Neural cell (in vitro differentiated cells): ENCODE results near the gene BNC2. TPM values are rescaled to one million over a fixed set of nuclear protein-coding genes. Genes with fewer than 3 reads are reported as not detected.

ENCODE experiments used
- H2AFZ ChIP-seq: fragments of 200-600, 300-800 bp; sonication (generic), shearing (Covaris generic); 2 replicates; pipeline ENCODE4 v1.6.0; 2014; ENCODE audit warnings: low read depth, mild to moderate bottlenecking, antibody characterized with exemption, low read length, moderate library complexity
- H3F3A ChIP-seq: fragments of 200-600 bp; shearing (Covaris generic); 2 replicates; pipeline ENCODE4 v1.6.1; 2016; ENCODE audit warnings: mild to moderate bottlenecking, moderate library complexity, mixed read lengths, antibody characterized with exemption, low read length; ENCODE audit not compliant: insufficient read depth, poor library complexity, severe bottlenecking
- H3K27ac ChIP-seq: fragments of 200-600, 300-800 bp; sonication (generic), shearing (Covaris generic); 2 replicates; pipeline ENCODE4 v1.5.1; 2014; ENCODE audit warnings: mild to moderate bottlenecking, low read length, moderate library complexity
- H3K27me3 ChIP-seq: fragments of 300-800, 200-600 bp; sonication (generic), shearing (Covaris generic); 2 replicates; pipeline ENCODE4 v1.6.0; 2014; ENCODE audit warnings: mild to moderate bottlenecking, low read depth, low read length, moderate library complexity; ENCODE audit not compliant: insufficient read depth
- H3K36me3 ChIP-seq: fragments of 300-800, 200-600 bp; sonication (generic), shearing (Covaris generic); 2 replicates; pipeline ENCODE4 v1.5.1; 2014; ENCODE audit warnings: mild to moderate bottlenecking, antibody characterized with exemption, low read length, moderate library complexity; ENCODE audit not compliant: insufficient read depth
- H3K4me2 ChIP-seq: fragments of 300-800, 200-600 bp; sonication (generic), shearing (Covaris generic); 2 replicates; pipeline ENCODE4 v1.6.0; 2014; ENCODE audit warnings: mild to moderate bottlenecking, low read length
- H3K4me3 ChIP-seq: fragments of 300-800, 200-600 bp; sonication (generic), shearing (Covaris generic); 2 replicates; pipeline ENCODE4 v1.5.1; 2014; ENCODE audit warnings: mild to moderate bottlenecking, low read length, moderate library complexity
- H3K79me2 ChIP-seq: fragments of 200-600 bp; shearing (Covaris generic); replicated peaks from 2 replicates; pipeline ENCODE4 v1.6.0; 2014; ENCODE audit warnings: mild to moderate bottlenecking, low read length, moderate library complexity; ENCODE audit not compliant: insufficient read depth
- H3K9ac ChIP-seq: fragments of 300-800, 200-600 bp; sonication (generic), shearing (Covaris generic); 2 replicates; pipeline ENCODE4 v1.6.1; 2016; ENCODE audit warnings: mild to moderate bottlenecking, low read length, mixed read lengths
- H3K9me2 ChIP-seq: fragments of 200-600 bp; shearing (Covaris generic); 2 replicates; pipeline ENCODE4 v1.6.1; 2016; ENCODE audit warnings: mild to moderate bottlenecking, low read length, mixed read lengths; ENCODE audit not compliant: insufficient read depth
- H3K9me3 ChIP-seq: fragments of 200-600, 300-800 bp; sonication (generic), shearing (Covaris generic); 2 replicates; pipeline ENCODE4 v1.6.1; 2016; ENCODE audit warnings: mild to moderate bottlenecking, mixed run types, low read length, moderate library complexity, mixed read lengths
- H4K20me1 ChIP-seq: fragments of 200-600 bp; shearing (Covaris generic); 2 replicates; pipeline ENCODE4 v1.6.1; 2016; ENCODE audit warnings: mild to moderate bottlenecking, mixed run types; ENCODE audit not compliant: insufficient read depth
- EP300 ChIP-seq: fragments of 450-650 bp; conservative IDR thresholded peaks from 2 replicates; pipeline ENCODE4 v1.6.1; 2014; ENCODE audit warnings: antibody characterized with exemption, mild to moderate bottlenecking, moderate library complexity; ENCODE audit not compliant: poor library complexity, severe bottlenecking
- EZH2 ChIP-seq: fragments of 200-600, 300-800 bp; shearing (Covaris generic), sonication (generic); IDR thresholded peaks from 2 replicates; pipeline ENCODE4 v1.6.1; 2014; ENCODE audit warnings: antibody characterized with exemption, low read length, borderline replicate concordance, mild to moderate bottlenecking; ENCODE audit not compliant: insufficient read depth, poor library complexity, severe bottlenecking
- MXI1 ChIP-seq: fragments of 450-650 bp; conservative IDR thresholded peaks from 2 replicates; pipeline ENCODE4 v1.6.1; 2014; ENCODE audit warnings: antibody characterized with exemption, mild to moderate bottlenecking; ENCODE audit not compliant: poor library complexity, severe bottlenecking
- POLR2AphosphoS5 ChIP-seq: IDR thresholded peaks from 2 replicates; pipeline ENCODE4 v1.6.1; 2012
- RAD21 ChIP-seq: fragments of 450-650 bp; conservative IDR thresholded peaks from 2 replicates; pipeline ENCODE4 v1.6.1; 2014; ENCODE audit warnings: antibody characterized with exemption, mild to moderate bottlenecking, moderate library complexity
- SMC3 ChIP-seq: fragments of 450-650 bp; conservative IDR thresholded peaks from 2 replicates; pipeline ENCODE4 v1.6.1; 2014; ENCODE audit warnings: antibody characterized with exemption, mild to moderate bottlenecking, moderate library complexity; ENCODE audit not compliant: poor library complexity
- TAF1 ChIP-seq: IDR thresholded peaks from 2 replicates; pipeline ENCODE4 v1.6.1; 2012; ENCODE audit warnings: low read depth
- polyA plus RNA-seq: library from polyadenylated mRNA; depleted of rRNA; stranded (reverse); fragments of >200 nt; gene quantifications from 2 replicates; pipeline ENCODE4 v1.2.3, GENCODE V29; 2014
- TF ChIP-seq, protein P1 (sequence below): fragments of 450-650 bp; IDR thresholded peaks from 2 replicates; pipeline ENCODE4 v1.5.1; 2014; ENCODE audit warnings: antibody characterized with exemption, mild to moderate bottlenecking, moderate library complexity; ENCODE audit not compliant: poor library complexity, severe bottlenecking
- TF ChIP-seq, protein P2 (sequence below): IDR thresholded peaks from 2 replicates; pipeline ENCODE4 v1.6.1; 2012; ENCODE audit warnings: borderline replicate concordance

Gene BNC2
- polyA plus RNA-seq, 1 donor from 2014 or later = 1.3 TPM

DNA sequence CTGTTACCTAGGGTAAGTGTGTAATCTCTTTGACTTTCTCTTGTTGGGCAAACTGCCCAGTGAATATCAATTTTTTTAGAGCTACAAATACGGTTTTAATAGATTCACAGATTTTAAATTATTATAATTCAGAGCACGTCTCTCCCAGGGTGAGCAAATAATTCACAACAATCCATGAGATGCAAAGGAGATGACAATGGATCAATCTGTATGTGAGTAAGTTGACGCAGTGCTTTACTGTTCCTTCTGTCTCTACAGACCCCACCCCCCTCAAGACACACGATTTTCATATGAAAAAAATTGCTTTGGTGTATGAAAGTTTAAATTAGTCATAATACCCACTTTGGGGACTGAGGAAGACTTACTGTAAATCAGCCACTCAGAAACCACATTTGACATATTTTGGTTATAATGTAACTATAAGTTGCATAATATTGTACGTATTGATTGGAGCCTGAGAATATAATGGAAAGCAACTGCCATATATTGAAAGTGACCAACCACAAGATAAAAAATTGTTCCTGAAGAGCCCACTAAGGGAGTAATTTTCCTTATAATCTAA is 201.7 kb downstream of the BNC2 start:
- H3K79me2 ChIP-seq = no peaks in the 10 kb centered on the region
- H3K9me2 ChIP-seq = no peaks in the 10 kb centered on the region
- H3K9me3 ChIP-seq = no peaks in the 10 kb centered on the region
- TF ChIP-seq RAD21 (no peak), EZH2 (no peak)
- no peaks in the 10 kb centered on the region for H3K36me3 ChIP-seq
- H2AFZ ChIP-seq = no peak overlapping the region
- H3K9ac ChIP-seq = no peak overlapping the region
- H3K4me2 ChIP-seq = no peak overlapping the region
- H3F3A ChIP-seq = no peaks in the 10 kb centered on the region
- H3K27ac ChIP-seq = no peak overlapping the region
- no peaks in the 10 kb centered on the region for H3K27me3 ChIP-seq
- H3K4me3 ChIP-seq = no peak overlapping the region
- no peaks in the 10 kb centered on the region for H4K20me1 ChIP-seq

DNA sequence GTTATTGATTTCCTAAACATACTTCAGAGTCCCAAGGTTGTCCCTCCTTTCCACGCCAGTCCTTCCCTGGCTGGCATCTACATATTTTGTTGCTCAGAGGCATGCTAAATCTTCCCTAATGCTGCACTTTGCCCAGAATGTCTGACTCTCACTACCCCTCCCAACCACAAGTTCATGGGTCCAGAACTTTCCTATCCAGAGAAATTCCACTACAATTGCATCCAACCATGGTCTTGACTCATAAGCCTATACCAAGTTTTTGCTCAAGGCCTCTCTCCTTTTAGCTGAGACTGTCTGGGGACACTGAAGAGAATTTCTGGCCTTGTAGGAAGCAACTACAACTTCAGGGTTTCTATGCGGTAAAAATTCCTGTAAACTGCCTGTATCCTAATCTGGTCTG is 206.3 kb downstream of the BNC2 start:
- H3K27me3 ChIP-seq = no peaks in the 10 kb centered on the region
- H3K27ac ChIP-seq = no peak overlapping the region
- TF ChIP-seq MXI1 (no peak), EP300 (no peak)
- no peaks in the 10 kb centered on the region for H3K9me3 ChIP-seq
- H3K9me2 ChIP-seq = no peaks in the 10 kb centered on the region
- H3K4me2 ChIP-seq = no peak overlapping the region
- no peaks in the 10 kb centered on the region for H3K36me3 ChIP-seq
- no peaks in the 10 kb centered on the region for H3K79me2 ChIP-seq
- no peaks in the 10 kb centered on the region for H4K20me1 ChIP-seq
- H2AFZ ChIP-seq = no peak overlapping the region
- no peak overlapping the region for H3K9ac ChIP-seq
- no peak overlapping the region for H3K4me3 ChIP-seq
- no peaks in the 10 kb centered on the region for H3F3A ChIP-seq

DNA sequence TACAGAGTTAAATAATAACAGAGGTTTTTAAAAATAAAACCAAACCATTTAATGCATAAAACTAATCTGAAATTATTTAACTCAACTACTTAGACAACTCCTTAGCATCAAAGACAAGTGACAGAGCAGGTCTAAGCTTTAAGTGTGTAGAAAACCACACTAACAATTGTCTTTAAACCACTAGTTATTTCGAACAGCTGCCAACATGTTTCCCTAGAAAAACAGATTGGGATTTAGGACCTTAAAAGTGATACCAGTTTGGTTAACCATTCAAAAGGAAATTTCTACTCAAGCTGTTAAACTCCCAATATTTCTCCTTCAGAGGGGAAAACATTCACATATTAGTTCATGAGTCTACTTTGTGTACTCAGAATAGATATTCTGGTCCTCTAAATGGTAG is 208.7 kb downstream of the BNC2 start:
- Histone ChIP-seq H3K4me2 (no peak overlapping the region), H4K20me1 (no peaks in the 10 kb centered on the region), H3K4me3 (no peak overlapping the region), H3K9me2 (no peaks in the 10 kb centered on the region), H3F3A (no peaks in the 10 kb centered on the region), H2AFZ (no peak overlapping the region), H3K79me2 (no peaks in the 10 kb centered on the region), H3K27ac (no peak overlapping the region), H3K36me3 (no peaks in the 10 kb centered on the region), H3K9me3 (no peaks in the 10 kb centered on the region), H3K27me3 (no peaks in the 10 kb centered on the region), H3K9ac (no peak overlapping the region)
- TF ChIP-seq EZH2 (no peak), EP300 (no peak), POLR2AphosphoS5 (no peak), MXI1 (no peak), SMC3 (no peak), TAF1 (no peak), RAD21 (no peak)
- TF ChIP-seq, protein P1, sequence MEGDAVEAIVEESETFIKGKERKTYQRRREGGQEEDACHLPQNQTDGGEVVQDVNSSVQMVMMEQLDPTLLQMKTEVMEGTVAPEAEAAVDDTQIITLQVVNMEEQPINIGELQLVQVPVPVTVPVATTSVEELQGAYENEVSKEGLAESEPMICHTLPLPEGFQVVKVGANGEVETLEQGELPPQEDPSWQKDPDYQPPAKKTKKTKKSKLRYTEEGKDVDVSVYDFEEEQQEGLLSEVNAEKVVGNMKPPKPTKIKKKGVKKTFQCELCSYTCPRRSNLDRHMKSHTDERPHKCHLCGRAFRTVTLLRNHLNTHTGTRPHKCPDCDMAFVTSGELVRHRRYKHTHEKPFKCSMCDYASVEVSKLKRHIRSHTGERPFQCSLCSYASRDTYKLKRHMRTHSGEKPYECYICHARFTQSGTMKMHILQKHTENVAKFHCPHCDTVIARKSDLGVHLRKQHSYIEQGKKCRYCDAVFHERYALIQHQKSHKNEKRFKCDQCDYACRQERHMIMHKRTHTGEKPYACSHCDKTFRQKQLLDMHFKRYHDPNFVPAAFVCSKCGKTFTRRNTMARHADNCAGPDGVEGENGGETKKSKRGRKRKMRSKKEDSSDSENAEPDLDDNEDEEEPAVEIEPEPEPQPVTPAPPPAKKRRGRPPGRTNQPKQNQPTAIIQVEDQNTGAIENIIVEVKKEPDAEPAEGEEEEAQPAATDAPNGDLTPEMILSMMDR = no peak
- TF ChIP-seq, protein P2, sequence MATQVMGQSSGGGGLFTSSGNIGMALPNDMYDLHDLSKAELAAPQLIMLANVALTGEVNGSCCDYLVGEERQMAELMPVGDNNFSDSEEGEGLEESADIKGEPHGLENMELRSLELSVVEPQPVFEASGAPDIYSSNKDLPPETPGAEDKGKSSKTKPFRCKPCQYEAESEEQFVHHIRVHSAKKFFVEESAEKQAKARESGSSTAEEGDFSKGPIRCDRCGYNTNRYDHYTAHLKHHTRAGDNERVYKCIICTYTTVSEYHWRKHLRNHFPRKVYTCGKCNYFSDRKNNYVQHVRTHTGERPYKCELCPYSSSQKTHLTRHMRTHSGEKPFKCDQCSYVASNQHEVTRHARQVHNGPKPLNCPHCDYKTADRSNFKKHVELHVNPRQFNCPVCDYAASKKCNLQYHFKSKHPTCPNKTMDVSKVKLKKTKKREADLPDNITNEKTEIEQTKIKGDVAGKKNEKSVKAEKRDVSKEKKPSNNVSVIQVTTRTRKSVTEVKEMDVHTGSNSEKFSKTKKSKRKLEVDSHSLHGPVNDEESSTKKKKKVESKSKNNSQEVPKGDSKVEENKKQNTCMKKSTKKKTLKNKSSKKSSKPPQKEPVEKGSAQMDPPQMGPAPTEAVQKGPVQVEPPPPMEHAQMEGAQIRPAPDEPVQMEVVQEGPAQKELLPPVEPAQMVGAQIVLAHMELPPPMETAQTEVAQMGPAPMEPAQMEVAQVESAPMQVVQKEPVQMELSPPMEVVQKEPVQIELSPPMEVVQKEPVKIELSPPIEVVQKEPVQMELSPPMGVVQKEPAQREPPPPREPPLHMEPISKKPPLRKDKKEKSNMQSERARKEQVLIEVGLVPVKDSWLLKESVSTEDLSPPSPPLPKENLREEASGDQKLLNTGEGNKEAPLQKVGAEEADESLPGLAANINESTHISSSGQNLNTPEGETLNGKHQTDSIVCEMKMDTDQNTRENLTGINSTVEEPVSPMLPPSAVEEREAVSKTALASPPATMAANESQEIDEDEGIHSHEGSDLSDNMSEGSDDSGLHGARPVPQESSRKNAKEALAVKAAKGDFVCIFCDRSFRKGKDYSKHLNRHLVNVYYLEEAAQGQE = no peak
